ENCODE results near the gene SLC44A3.

The SLC44A3 gene

GRCh38 chr1:94778808-94779207 lies 41.3 kb upstream of the SLC44A3 start:
- ChIA-PET POLR2A (no interaction called here), CTCF (interaction anchor here (0.6 to 1.1 kb wide), 2 partner anchors 10 to 261 kb away, joined by 3 read pairs; no protein-coding TSS in a partner anchor)
- Histone ChIP-seq H3K27ac (ENCODE audit: extremely low read depth, low read depth, low read length) (no peak overlapping the region), H3K4me3 (ENCODE audit: low read depth, low read length) (no peak overlapping the region), H3K36me3 (ENCODE audit: control insufficient read depth in 2 of 2, insufficient read depth in 1 of 2, low read length in 2 of 2) (no peaks in the 10 kb centered on the region), H3K9me3 (ENCODE audit: control insufficient read depth, insufficient read depth, low read depth, low read length) (no peaks in the 10 kb centered on the region), H3K4me1 (ENCODE audit: control insufficient read depth, insufficient read depth, low read length) (peaks cover 7% of the 10 kb centered on the region; the same call in 1 of the 2 replicates)
- TF ChIP-seq ZNF239 (tag by site-specific recombination; IDR thresholded peaks at IDR 0.05) (no peak), TCF7L2 (IDR thresholded peaks at IDR 0.05; ENCODE audit: borderline replicate concordance, low read depth, low read length) (peak; percentile 62; the same call in 1 of the 2 replicates), BCL11B (tag by site-specific recombination; IDR thresholded peaks at IDR 0.05; ENCODE audit: low read depth) (no peak), PRDM4 (tag by site-specific recombination; IDR thresholded peaks at IDR 0.05) (no peak), ZNF677 (tag by site-specific recombination; IDR thresholded peaks at IDR 0.05) (no peak), ZNF280D (tag by site-specific recombination; IDR thresholded peaks at IDR 0.05) (no peak), ZNF48 (tag by site-specific recombination; IDR thresholded peaks at IDR 0.05) (no peak), OSR2 (tag by site-specific recombination; IDR thresholded peaks at IDR 0.05) (peak; percentile 81), ZNF571 (tag by site-specific recombination; IDR thresholded peaks at IDR 0.05) (no peak), ZNF792 (tag by site-specific recombination; IDR thresholded peaks at IDR 0.05) (no peak), SP2 (tag by site-specific recombination; IDR thresholded peaks at IDR 0.05) (no peak), ZNF664 (tag by site-specific recombination; IDR thresholded peaks at IDR 0.05) (no peak), ZNF175 (tag by site-specific recombination; IDR thresholded peaks at IDR 0.05) (no peak)
- TF ChIP-seq, protein P1, sequence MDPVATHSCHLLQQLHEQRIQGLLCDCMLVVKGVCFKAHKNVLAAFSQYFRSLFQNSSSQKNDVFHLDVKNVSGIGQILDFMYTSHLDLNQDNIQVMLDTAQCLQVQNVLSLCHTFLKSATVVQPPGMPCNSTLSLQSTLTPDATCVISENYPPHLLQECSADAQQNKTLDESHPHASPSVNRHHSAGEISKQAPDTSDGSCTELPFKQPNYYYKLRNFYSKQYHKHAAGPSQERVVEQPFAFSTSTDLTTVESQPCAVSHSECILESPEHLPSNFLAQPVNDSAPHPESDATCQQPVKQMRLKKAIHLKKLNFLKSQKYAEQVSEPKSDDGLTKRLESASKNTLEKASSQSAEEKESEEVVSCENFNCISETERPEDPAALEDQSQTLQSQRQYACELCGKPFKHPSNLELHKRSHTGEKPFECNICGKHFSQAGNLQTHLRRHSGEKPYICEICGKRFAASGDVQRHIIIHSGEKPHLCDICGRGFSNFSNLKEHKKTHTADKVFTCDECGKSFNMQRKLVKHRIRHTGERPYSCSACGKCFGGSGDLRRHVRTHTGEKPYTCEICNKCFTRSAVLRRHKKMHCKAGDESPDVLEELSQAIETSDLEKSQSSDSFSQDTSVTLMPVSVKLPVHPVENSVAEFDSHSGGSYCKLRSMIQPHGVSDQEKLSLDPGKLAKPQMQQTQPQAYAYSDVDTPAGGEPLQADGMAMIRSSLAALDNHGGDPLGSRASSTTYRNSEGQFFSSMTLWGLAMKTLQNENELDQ (tag by site-specific recombination; IDR thresholded peaks at IDR 0.05; ENCODE audit: low read depth), result no peak

GRCh38 chr1:94783342-94784189 lies 36.6 kb upstream of the SLC44A3 start:
- peaks cover 7% of the 10 kb centered on the region; the same call in 1 of the 2 replicates for H3K4me1 ChIP-seq (ENCODE audit: control insufficient read depth, insufficient read depth, low read length)
- no peaks in the 10 kb centered on the region for H3K9me3 ChIP-seq (ENCODE audit: control insufficient read depth, insufficient read depth, low read depth, low read length)
- ChIA-PET CTCF (interaction anchor here (0.6 kb wide), 1 partner anchor 385 kb away, joined by 3 read pairs; no protein-coding TSS in a partner anchor), POLR2A (no interaction called here)
- no peaks in the 10 kb centered on the region for H3K36me3 ChIP-seq (ENCODE audit: control insufficient read depth in 2 of 2, insufficient read depth in 1 of 2, low read length in 2 of 2)
- no peak overlapping the region for H3K4me3 ChIP-seq (ENCODE audit: low read depth, low read length)
- no peak overlapping the region; the same call in 1 of the 2 replicates for H3K27ac ChIP-seq (ENCODE audit: extremely low read depth, low read depth, low read length)
- TF ChIP-seq WT1 (tag by site-specific recombination; IDR thresholded peaks at IDR 0.05) (peak; percentile 57; the same call in 1 of the 2 replicates), ZNF624 (tag by site-specific recombination; IDR thresholded peaks at IDR 0.05) (no peak), MZF1 (tag by site-specific recombination; IDR thresholded peaks at IDR 0.05; ENCODE audit: borderline replicate concordance) (no peak; the same call in 1 of the 2 replicates), ZNF792 (tag by site-specific recombination; IDR thresholded peaks at IDR 0.05) (peak; percentile 40; the same call in 1 of the 2 replicates), ZNF660 (tag by site-specific recombination; IDR thresholded peaks at IDR 0.05) (0 out of 2 replicates have a peak, but pooled peaks have one; percentile 19), ZNF10 (tag by site-specific recombination; IDR thresholded peaks at IDR 0.05) (no peak), ZNF561 (tag by site-specific recombination; IDR thresholded peaks at IDR 0.05; ENCODE audit: borderline replicate concordance) (0 out of 2 replicates have a peak, but pooled peaks have one; percentile 64), ZNF37A (tag by site-specific recombination; IDR thresholded peaks at IDR 0.05) (no peak), ZNF600 (tag by site-specific recombination; IDR thresholded peaks at IDR 0.05) (peak; percentile 96)
- TF ChIP-seq, protein P2, sequence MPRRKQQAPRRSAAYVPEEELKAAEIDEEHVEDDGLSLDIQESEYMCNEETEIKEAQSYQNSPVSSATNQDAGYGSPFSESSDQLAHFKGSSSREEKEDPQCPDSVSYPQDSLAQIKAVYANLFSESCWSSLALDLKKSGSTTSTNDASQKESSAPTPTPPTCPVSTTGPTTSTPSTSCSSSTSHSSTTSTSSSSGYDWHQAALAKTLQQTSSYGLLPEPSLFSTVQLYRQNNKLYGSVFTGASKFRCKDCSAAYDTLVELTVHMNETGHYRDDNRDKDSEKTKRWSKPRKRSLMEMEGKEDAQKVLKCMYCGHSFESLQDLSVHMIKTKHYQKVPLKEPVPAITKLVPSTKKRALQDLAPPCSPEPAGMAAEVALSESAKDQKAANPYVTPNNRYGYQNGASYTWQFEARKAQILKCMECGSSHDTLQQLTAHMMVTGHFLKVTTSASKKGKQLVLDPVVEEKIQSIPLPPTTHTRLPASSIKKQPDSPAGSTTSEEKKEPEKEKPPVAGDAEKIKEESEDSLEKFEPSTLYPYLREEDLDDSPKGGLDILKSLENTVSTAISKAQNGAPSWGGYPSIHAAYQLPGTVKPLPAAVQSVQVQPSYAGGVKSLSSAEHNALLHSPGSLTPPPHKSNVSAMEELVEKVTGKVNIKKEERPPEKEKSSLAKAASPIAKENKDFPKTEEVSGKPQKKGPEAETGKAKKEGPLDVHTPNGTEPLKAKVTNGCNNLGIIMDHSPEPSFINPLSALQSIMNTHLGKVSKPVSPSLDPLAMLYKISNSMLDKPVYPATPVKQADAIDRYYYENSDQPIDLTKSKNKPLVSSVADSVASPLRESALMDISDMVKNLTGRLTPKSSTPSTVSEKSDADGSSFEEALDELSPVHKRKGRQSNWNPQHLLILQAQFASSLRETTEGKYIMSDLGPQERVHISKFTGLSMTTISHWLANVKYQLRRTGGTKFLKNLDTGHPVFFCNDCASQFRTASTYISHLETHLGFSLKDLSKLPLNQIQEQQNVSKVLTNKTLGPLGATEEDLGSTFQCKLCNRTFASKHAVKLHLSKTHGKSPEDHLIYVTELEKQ (tag by site-specific recombination; IDR thresholded peaks at IDR 0.05; ENCODE audit: borderline replicate concordance), result peak; percentile 63; the same call in 1 of the 2 replicates
